ENCODE measurements around the gene CALCOCO1.

CALCOCO1 gene

DNA sequence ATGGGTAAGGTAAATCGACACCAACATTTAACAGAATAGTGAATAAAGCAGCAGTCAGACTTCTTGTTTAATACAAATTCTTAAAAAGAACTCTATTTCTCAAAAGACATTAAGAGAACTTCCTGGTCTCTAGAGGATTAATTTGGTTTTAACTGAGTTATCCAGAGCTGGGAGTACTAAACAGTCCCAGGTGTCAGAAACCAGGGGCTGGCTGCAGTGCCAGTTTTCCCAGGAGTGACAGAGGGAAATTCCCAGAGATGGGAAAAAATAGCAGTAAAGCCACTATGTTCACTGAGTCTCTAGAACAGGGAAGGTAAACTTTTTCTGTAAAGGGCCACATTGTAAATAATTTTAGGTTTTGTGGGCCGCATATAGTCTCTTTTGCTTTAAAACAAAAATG is 60.2 kb downstream of the CALCOCO1 start:
- Mint-ChIP-seq H3K27me3 (no peaks in the 10 kb centered on the region), H3K4me1 (peaks cover 7% of the 10 kb centered on the region), H3K27ac (no peak overlapping the region), H3K36me3 (peaks cover 30% of the 10 kb centered on the region), H3K4me3 (no peak overlapping the region), H3K9me3 (no peaks in the 10 kb centered on the region)
- no peak for DNase-seq (ENCODE audit: low spot score in 2 of 2)
- ATAC-seq (ENCODE audit: low read depth), result no peak

DNA sequence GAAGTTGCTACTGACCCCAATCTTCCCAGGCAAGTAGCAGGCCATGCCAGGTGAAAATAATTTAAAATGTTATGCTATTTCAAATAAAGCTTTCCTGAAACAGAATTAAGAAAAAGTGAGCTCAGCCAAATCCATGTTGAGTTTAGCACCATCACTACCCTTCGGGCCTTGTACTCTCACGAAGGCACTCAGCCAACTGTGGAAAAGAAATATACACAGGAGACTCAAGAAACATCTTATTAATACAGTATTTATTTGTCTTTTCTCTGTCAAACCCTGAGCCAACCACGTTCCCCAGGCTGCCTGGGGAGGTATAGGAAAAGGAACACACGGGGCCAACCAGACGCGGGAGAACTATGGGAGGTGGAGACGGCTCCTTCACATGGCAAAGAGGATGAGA is 62.3 kb downstream of the CALCOCO1 start:
- ATAC-seq (ENCODE audit: low read depth) (no peak), DNase-seq (ENCODE audit: low spot score in 2 of 2) (no peak)
- Mint-ChIP-seq H3K27me3 (no peaks in the 10 kb centered on the region), H3K4me1 (peaks cover 3% of the 10 kb centered on the region), H3K36me3 (peaks cover 26% of the 10 kb centered on the region), H3K9me3 (no peaks in the 10 kb centered on the region), H3K27ac (no peak overlapping the region), H3K4me3 (no peak overlapping the region)

DNA sequence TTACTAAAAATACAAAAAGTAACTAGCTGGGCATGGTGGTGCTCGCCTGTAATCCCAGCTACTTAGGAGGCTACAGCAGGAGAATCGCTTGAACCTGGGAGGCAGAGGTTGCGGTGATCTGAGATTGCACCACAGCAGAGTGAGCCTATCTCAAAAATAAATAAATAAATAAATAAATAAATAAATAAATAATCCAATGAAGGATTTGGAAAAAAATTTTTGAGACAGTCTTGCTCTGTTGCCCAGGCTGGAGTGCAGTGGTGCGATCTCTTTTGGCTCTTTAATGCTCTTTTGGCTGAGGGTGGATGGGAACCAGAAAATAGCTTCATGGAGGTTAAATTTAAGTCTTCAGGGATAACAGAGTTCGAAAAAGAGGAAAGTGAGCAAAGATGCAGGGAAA is 63.1 kb downstream of the CALCOCO1 start:
- DNase-seq (ENCODE audit: low spot score in 2 of 2) (no peak), ATAC-seq (ENCODE audit: low read depth) (no peak)
- Mint-ChIP-seq H3K9me3 (no peaks in the 10 kb centered on the region), H3K27ac (no peak overlapping the region), H3K27me3 (no peaks in the 10 kb centered on the region), H3K4me3 (no peak overlapping the region), H3K4me1 (no peaks in the 10 kb centered on the region), H3K36me3 (peaks cover 22% of the 10 kb centered on the region)

DNA sequence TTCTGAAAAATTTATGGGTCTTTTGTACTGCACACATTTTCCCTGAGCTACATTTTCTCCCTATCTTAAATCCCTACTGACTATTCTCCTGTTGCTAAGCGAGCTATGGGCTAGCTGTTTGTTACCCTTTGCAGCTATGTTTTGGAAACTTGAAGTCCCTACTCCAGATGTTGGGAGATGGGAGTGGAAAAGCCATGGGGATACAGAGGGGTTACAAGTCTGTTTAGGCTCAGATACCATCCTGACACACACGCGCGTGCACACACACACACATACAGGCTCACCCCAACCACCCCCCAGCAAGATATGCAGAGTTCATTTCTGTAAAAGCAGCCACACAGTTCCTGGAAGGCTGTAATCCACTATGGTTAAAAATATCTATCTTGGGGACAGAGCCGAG is 67.2 kb downstream of the CALCOCO1 start:
- peaks cover 14% of the 10 kb centered on the region for H3K36me3 Mint-ChIP-seq
- DNase-seq (ENCODE audit: low spot score in 2 of 2), result no peak
- ATAC-seq (ENCODE audit: low read depth), result no peak
- H3K4me1 Mint-ChIP-seq, result no peaks in the 10 kb centered on the region
- H3K9me3 Mint-ChIP-seq, result no peaks in the 10 kb centered on the region
- no peak overlapping the region for H3K27ac Mint-ChIP-seq
- H3K4me3 Mint-ChIP-seq, result no peak overlapping the region
- H3K27me3 Mint-ChIP-seq, result no peaks in the 10 kb centered on the region

DNA sequence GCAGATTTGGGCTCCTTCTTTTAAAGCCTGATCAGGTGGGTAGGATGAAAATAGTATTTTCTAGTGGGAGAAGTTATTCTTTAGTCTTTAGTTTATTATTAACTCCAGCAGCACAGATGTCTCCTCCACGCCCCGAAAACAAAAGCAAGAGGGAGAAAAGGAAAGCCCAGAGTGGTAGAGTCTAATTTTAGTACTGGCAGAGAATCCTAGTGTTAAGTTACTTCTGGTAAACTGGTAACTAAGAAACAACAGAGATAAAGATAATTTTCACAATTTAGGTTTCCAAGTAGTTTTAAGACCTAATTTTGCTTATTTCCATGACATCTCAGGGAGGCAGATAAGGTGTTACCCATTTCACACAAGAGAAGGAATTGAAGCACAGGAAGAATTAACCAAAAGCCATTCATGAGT is 67.7 kb downstream of the CALCOCO1 start:
- Mint-ChIP-seq H3K27me3 (no peaks in the 10 kb centered on the region), H3K9me3 (no peaks in the 10 kb centered on the region), H3K4me1 (no peaks in the 10 kb centered on the region), H3K4me3 (no peak overlapping the region), H3K36me3 (peaks cover 12% of the 10 kb centered on the region), H3K27ac (no peak overlapping the region)
- no peak for ATAC-seq (ENCODE audit: low read depth)
- DNase-seq (ENCODE audit: low spot score in 2 of 2), result no peak

DNA sequence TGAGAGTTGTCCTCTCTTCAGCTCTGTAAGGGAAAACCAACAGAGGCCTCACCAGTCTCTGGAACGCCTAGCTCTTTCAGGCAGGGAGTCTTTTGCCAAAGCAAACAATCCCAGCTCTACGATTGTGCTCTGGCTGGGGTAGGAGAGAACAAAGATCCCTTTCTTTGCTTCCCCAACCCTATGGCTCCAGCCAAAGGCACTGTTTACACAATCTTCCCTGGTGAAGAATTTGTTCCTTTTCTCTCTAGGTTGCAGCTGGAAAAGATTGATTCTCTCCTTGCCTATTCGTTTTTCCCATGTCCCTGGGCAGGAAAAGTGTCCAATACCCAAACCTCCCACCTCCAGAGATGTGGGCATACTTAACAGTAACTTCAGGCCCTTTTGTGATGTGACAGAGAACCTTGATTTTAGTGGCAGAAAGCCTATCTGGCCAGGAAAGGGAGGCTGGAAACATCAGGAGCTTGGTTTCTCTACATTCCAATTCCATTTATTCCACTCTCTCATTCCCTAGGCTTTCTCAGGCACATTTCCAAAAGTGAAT is 68.2 kb downstream of the CALCOCO1 start:
- H3K36me3 Mint-ChIP-seq, result peaks cover 8% of the 10 kb centered on the region

More for the DNA sequence above, 68.2 kb downstream of the CALCOCO1 start:
- ATAC-seq (ENCODE audit: low read depth) (no peak), DNase-seq (ENCODE audit: low spot score in 2 of 2) (no peak)
- Mint-ChIP-seq H3K4me1 (no peaks in the 10 kb centered on the region), H3K27ac (no peak overlapping the region), H3K9me3 (no peaks in the 10 kb centered on the region), H3K4me3 (no peak overlapping the region), H3K27me3 (no peaks in the 10 kb centered on the region)

Measured in memory B cell (primary cell).